Measurements from ENCODE around the gene PTCD1. TPM values are rescaled to one million over a fixed set of nuclear protein-coding genes. Genes with fewer than 3 reads are reported as not detected.
"Not testable (repeated sequence)": the region's sequence is repeated elsewhere in the genome, so short reads cannot be mapped to it uniquely, and the experiment has no call there.

Gene PTCD1
- total RNA-seq, 2 experiments from 2014 or later, result 6.6 to 7.5 TPM

- no peak for DNase-seq
- peaks cover 74% of the 10 kb centered on the region for H3K36me3 Mint-ChIP-seq (ENCODE audit: low read depth)
- no peak overlapping the region for H3K4me3 Mint-ChIP-seq
- H3K27ac Mint-ChIP-seq, result no peak overlapping the region
- no peaks in the 10 kb centered on the region for H3K9me3 Mint-ChIP-seq
- ChIA-PET CTCF (interaction anchor here (0.8 to 2.1 kb wide), 2 partner anchors 16 to 28 kb away, joined by 4 to 5 read pairs; no protein-coding TSS in a partner anchor), POLR2A (interaction anchor here (6.1 to 10.8 kb wide), 2 partner anchors 13 to 14 kb away, joined by 70 to 160 read pairs; partner anchors contain the start of genes ARPC1B, BUD31 and PDAP1)
- H3K27me3 Mint-ChIP-seq, result no peaks in the 10 kb centered on the region
- H3K4me1 Mint-ChIP-seq, result peaks cover 36% of the 10 kb centered on the region
Observed at GRCh38 chr7:99390941-99391602, 47.5 kb downstream of the PTCD1 start.

DNA sequence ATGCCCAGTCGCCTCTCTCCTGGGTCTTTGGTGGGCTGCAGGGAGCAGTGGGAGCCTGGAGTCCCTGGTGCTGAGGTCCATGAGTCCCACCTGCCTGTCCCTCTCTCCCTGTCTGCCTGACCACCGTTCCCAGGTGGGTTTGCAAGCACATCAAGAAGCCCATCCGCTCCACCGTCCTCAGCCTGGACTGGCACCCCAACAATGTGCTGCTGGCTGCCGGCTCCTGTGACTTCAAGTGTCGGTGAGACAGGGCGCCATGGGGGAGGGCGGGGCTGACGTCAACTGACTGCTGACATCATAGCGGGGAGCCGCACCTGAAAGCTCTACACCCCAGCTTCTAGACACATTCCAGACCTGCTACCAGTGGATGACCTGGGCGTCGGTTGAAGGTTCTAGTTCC lies 48.8 kb downstream of the PTCD1 start:
- no peak overlapping the region for H3K4me3 Mint-ChIP-seq
- peaks cover 42% of the 10 kb centered on the region for H3K4me1 Mint-ChIP-seq
- no peak for DNase-seq
- H3K9me3 Mint-ChIP-seq, result no peaks in the 10 kb centered on the region
- CTCF ChIA-PET, result interaction anchor here (0.6 to 2.1 kb wide), 3 partner anchors 17 to 58 kb away, joined by 3 to 5 read pairs (median 3); no protein-coding TSS in a partner anchor
- no peak overlapping the region for H3K27ac Mint-ChIP-seq
- H3K27me3 Mint-ChIP-seq, result no peaks in the 10 kb centered on the region
- POLR2A ChIA-PET, result interaction anchor here (6.1 to 10.8 kb wide), 2 partner anchors 12 to 14 kb away, joined by 70 to 160 read pairs; partner anchors contain the start of genes ARPC1B, BUD31 and PDAP1
- peaks cover 73% of the 10 kb centered on the region for H3K36me3 Mint-ChIP-seq (ENCODE audit: low read depth)

DNA sequence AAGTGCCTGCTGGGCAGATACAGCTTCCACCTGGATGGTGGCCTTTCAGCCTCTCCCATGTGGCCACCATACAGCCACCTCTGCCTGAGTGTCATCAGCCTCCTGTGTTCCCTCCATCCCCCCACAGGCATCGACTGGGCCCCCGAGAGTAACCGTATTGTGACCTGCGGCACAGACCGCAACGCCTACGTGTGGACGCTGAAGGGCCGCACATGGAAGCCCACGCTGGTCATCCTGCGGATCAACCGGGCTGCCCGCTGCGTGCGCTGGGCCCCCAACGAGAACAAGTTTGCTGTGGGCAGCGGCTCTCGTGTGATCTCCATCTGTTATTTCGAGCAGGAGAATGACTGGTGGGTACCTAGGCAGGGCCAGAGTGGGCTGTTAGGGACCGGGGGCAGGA lies 50.7 kb downstream of the PTCD1 start:
- H3K9me3 Mint-ChIP-seq, result no peaks in the 10 kb centered on the region
- no peaks in the 10 kb centered on the region for H3K27me3 Mint-ChIP-seq
- H3K27ac Mint-ChIP-seq, result no peak overlapping the region
- ChIA-PET POLR2A (interaction anchor here (1.1 to 10.8 kb wide), 3 partner anchors 13 to 16 kb away, joined by 3 to 160 read pairs (median 19); partner anchors contain the start of genes ARPC1B, BUD31 and PDAP1), CTCF (interaction anchor here (1.1 kb wide), 1 partner anchor 19 kb away, joined by 4 read pairs; no protein-coding TSS in a partner anchor)
- H3K4me1 Mint-ChIP-seq, result peaks cover 43% of the 10 kb centered on the region
- peaks cover 70% of the 10 kb centered on the region for H3K36me3 Mint-ChIP-seq (ENCODE audit: low read depth)
- no peak overlapping the region for H3K4me3 Mint-ChIP-seq
- DNase-seq, result no peak

- ChIA-PET POLR2A (interaction anchor here (1.1 to 10.8 kb wide), 3 partner anchors 13 to 17 kb away, joined by 3 to 160 read pairs (median 19); partner anchors contain the start of genes ARPC1B, BUD31 and PDAP1), CTCF (interaction anchor here (0.7 to 1.6 kb wide), 4 partner anchors 12 to 22 kb away, joined by 3 to 7 read pairs (median 4); partner anchors contain the start of gene BUD31)
- H3K27ac Mint-ChIP-seq, DNase-seq, H3K4me3 Mint-ChIP-seq, H3K9me3 Mint-ChIP-seq, H3K27me3 Mint-ChIP-seq: not testable (repeated sequence)
- peaks cover 39% of the 10 kb centered on the region for H3K4me1 Mint-ChIP-seq
- H3K36me3 Mint-ChIP-seq (ENCODE audit: low read depth), result peaks cover 67% of the 10 kb centered on the region
Observed at GRCh38 chr7:99387239-99387635, 51.4 kb downstream of the PTCD1 start.

DNA sequence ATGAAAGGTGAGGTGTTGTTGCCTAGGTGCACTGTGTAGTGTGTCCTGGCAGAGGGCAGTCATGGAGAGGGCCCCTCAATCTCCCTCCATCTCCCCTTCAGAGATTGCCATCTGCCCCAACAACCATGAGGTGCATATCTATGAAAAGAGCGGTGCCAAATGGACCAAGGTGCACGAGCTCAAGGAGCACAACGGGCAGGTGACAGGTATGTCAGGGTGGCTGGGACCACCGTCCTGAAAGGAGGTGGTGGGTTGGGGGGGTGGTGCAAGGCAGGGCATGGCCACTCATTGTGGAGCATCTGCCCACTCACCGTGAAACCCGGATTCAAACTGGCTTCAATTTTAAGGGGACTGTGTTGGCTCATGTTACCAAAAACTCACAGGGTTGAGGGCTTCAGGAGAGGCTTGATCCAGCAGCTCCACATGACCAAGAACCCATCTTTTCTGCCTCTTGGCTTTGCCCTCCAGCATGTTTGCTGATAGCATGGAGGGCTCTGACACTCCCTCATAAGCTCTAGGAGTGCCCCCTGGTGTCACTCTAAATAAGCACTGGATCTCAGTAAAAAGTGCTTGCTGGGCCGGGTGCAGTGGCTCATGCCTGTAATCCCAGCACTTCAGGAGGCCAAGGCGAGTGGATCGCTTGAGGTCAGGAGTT lies 51.9 kb downstream of the PTCD1 start:
- Mint-ChIP-seq H3K36me3 (ENCODE audit: low read depth) (peaks cover 67% of the 10 kb centered on the region), H3K4me1 (peaks cover 36% of the 10 kb centered on the region), H3K27me3 (no peaks in the 10 kb centered on the region), H3K9me3 (no peaks in the 10 kb centered on the region), H3K27ac (peak overlapping the region; percentile 68), H3K4me3 (no peak overlapping the region)
- CTCF ChIA-PET, result interaction anchor here (0.7 to 1.6 kb wide), 6 partner anchors 11 to 24 kb away, joined by 3 to 7 read pairs (median 4); partner anchors contain the start of gene BUD31
- peak; percentile 50 for DNase-seq
- POLR2A ChIA-PET, result interaction anchor here (1.1 to 10.8 kb wide), 4 partner anchors 8 to 17 kb away, joined by 3 to 160 read pairs (median 11); partner anchors contain the start of genes ARPC1B, BUD31 and PDAP1

- peak; percentile 38 for DNase-seq
- H3K27ac Mint-ChIP-seq, result peak overlapping the region; percentile 70
Observed at GRCh38 chr7:99385564-99385963, 53.0 kb downstream of the PTCD1 start.

GRCh38 chr7:99384523-99384922 lies 54.1 kb downstream of the PTCD1 start:
- H3K9me3 Mint-ChIP-seq, result no peaks in the 10 kb centered on the region
- H3K27me3 Mint-ChIP-seq, result no peaks in the 10 kb centered on the region
- ChIA-PET CTCF (no interaction called here), POLR2A (interaction anchor here (3.2 kb wide), 1 partner anchor 10 kb away, joined by 19 read pairs; the partner anchor contains the start of gene ARPC1B)
- peak overlapping the region; percentile 71 for H3K27ac Mint-ChIP-seq
- peaks cover 49% of the 10 kb centered on the region for H3K4me1 Mint-ChIP-seq
- peaks cover 64% of the 10 kb centered on the region for H3K36me3 Mint-ChIP-seq (ENCODE audit: low read depth)
- no peak overlapping the region for H3K4me3 Mint-ChIP-seq
- no peak for DNase-seq

More at GRCh38 chr7:99385564-99385963, 53.0 kb downstream of the PTCD1 start:
- Mint-ChIP-seq H3K4me1 (peaks cover 40% of the 10 kb centered on the region), H3K9me3 (no peaks in the 10 kb centered on the region), H3K36me3 (ENCODE audit: low read depth) (peaks cover 64% of the 10 kb centered on the region), H3K27me3 (no peaks in the 10 kb centered on the region), H3K4me3 (peak overlapping the region; percentile 4)
- ChIA-PET CTCF (interaction anchor here (0.6 to 1.6 kb wide), 3 partner anchors 9 to 20 kb away, joined by 3 to 7 read pairs (median 3); no protein-coding TSS in a partner anchor), POLR2A (interaction anchor here (1.5 to 10.8 kb wide), 3 partner anchors 10 to 18 kb away, joined by 3 to 160 read pairs (median 19); partner anchors contain the start of genes ARPC1B, BUD31 and PDAP1)

- peaks cover 66% of the 10 kb centered on the region for H3K36me3 Mint-ChIP-seq (ENCODE audit: low read depth)
- H3K27me3 Mint-ChIP-seq, result no peaks in the 10 kb centered on the region
- no peak for DNase-seq
- peak overlapping the region; percentile 71 for H3K27ac Mint-ChIP-seq
- ChIA-PET POLR2A (no interaction called here), CTCF (no interaction called here)
- no peak overlapping the region for H3K4me3 Mint-ChIP-seq
- H3K4me1 Mint-ChIP-seq, result peaks cover 55% of the 10 kb centered on the region
- H3K9me3 Mint-ChIP-seq, result no peaks in the 10 kb centered on the region
Observed at GRCh38 chr7:99383791-99384370, 54.7 kb downstream of the PTCD1 start.

GRCh38 chr7:99383203-99383602 lies 55.4 kb downstream of the PTCD1 start:
- peaks cover 62% of the 10 kb centered on the region for H3K36me3 Mint-ChIP-seq (ENCODE audit: low read depth)
- H3K27me3 Mint-ChIP-seq, result no peaks in the 10 kb centered on the region
- H3K4me3 Mint-ChIP-seq, result no peak overlapping the region
- no peak for DNase-seq
- ChIA-PET POLR2A (interaction anchor here (1.3 kb wide), 1 partner anchor 10 kb away, joined by 3 read pairs; no protein-coding TSS in a partner anchor), CTCF (interaction anchor here (0.7 kb wide), 1 partner anchor 1810 kb away, joined by 4 read pairs; no protein-coding TSS in a partner anchor)
- peaks cover 58% of the 10 kb centered on the region for H3K4me1 Mint-ChIP-seq
- H3K9me3 Mint-ChIP-seq, result no peaks in the 10 kb centered on the region
- H3K27ac Mint-ChIP-seq, result peak overlapping the region; percentile 71

GRCh38 chr7:99381664-99382075 lies 56.9 kb downstream of the PTCD1 start:
- no peak for DNase-seq
- no peaks in the 10 kb centered on the region for H3K9me3 Mint-ChIP-seq
- no peaks in the 10 kb centered on the region for H3K27me3 Mint-ChIP-seq
- POLR2A ChIA-PET, result interaction anchor here (1.0 to 3.0 kb wide), 2 partner anchors 17 to 56 kb away, joined by 5 to 11 read pairs; partner anchors contain the start of gene ARPC1A
- H3K4me3 Mint-ChIP-seq, result peak overlapping the region; percentile 77
- CTCF ChIA-PET, result interaction anchor here (0.6 to 0.7 kb wide), 2 partner anchors 19 to 26 kb away, joined by 3 read pairs; no protein-coding TSS in a partner anchor
- H3K4me1 Mint-ChIP-seq, result peaks cover 65% of the 10 kb centered on the region
- peak overlapping the region; percentile 97 for H3K27ac Mint-ChIP-seq
- H3K36me3 Mint-ChIP-seq (ENCODE audit: low read depth), result peaks cover 64% of the 10 kb centered on the region

- H3K36me3 Mint-ChIP-seq (ENCODE audit: low read depth), result peaks cover 63% of the 10 kb centered on the region
- DNase-seq, result peak; percentile 93
- CTCF ChIA-PET, result no interaction called here
- POLR2A ChIA-PET, result interaction anchor here (1.7 to 8.2 kb wide), 5 partner anchors 11 to 177 kb away, joined by 4 to 93 read pairs (median 11); partner anchors contain the start of genes BUD31, PDAP1 and ZNF655
- H3K9me3 Mint-ChIP-seq, result no peaks in the 10 kb centered on the region
- peaks cover 69% of the 10 kb centered on the region for H3K4me1 Mint-ChIP-seq
- no peaks in the 10 kb centered on the region for H3K27me3 Mint-ChIP-seq
- peak overlapping the region; percentile 97 for H3K27ac Mint-ChIP-seq
- peak overlapping the region; percentile 77 for H3K4me3 Mint-ChIP-seq
Observed at GRCh38 chr7:99380823-99381663, 57.6 kb downstream of the PTCD1 start.
